Activated naive CD8-positive, alpha-beta T cell (primary cell): Measurements from ENCODE around the gene PSMA1.
"Not testable (repeated sequence)": the region's sequence is repeated elsewhere in the genome, so short reads cannot be mapped to it uniquely, and the experiment has no call there.

Source experiments
- H3K27ac Mint-ChIP-seq: one replicate; pipeline ENCODE4 v1.8.0; 2021; ENCODE audit warnings: mixed read lengths
- H3K27me3 Mint-ChIP-seq: one replicate; pipeline ENCODE4 v1.8.0; 2021; ENCODE audit warnings: mixed read lengths
- H3K36me3 Mint-ChIP-seq: one replicate; pipeline ENCODE4 v1.8.0; 2021; ENCODE audit warnings: mixed read lengths
- H3K4me1 Mint-ChIP-seq: one replicate; pipeline ENCODE4 v1.8.0; 2021; ENCODE audit warnings: low read depth, mixed read lengths
- H3K4me3 Mint-ChIP-seq: one replicate; pipeline ENCODE4 v1.8.0; 2021; ENCODE audit warnings: mild to moderate bottlenecking, mixed read lengths
- H3K9me3 Mint-ChIP-seq: one replicate; pipeline ENCODE4 v1.8.0; 2021; ENCODE audit warnings: low read depth, mixed read lengths

The PSMA1 gene

GRCh38 chr11:14519917-14520746 lies at the start of gene PSMA1:
TSS of gene PSMA1 (minus strand) at chr11:14520386. CDS start at chr11:14520299, 87 bp downstream.
- peaks cover 11% of the 10 kb centered on the region for H3K36me3 Mint-ChIP-seq
- H3K27ac Mint-ChIP-seq, result peak within 1 kb of the TSS; percentile 98
- H3K4me1 Mint-ChIP-seq, result peaks cover 29% of the 10 kb centered on the region

GRCh38 chr11:14569516-14569915 lies 49.3 kb upstream of the PSMA1 start:
- peaks cover 23% of the 10 kb centered on the region for H3K9me3 Mint-ChIP-seq
- peaks cover 64% of the 10 kb centered on the region for H3K36me3 Mint-ChIP-seq
- H3K27me3 Mint-ChIP-seq, H3K4me3 Mint-ChIP-seq: not testable (repeated sequence)
- H3K4me1 Mint-ChIP-seq, result peaks cover 65% of the 10 kb centered on the region
- H3K27ac Mint-ChIP-seq, result peak overlapping the region; percentile 34

More at GRCh38 chr11:14519917-14520746, at the start of gene PSMA1:
- Mint-ChIP-seq H3K9me3 (no peaks in the 10 kb centered on the region), H3K27me3 (no peaks in the 10 kb centered on the region), H3K4me3 (peak within 1 kb of the TSS; percentile 95)

GRCh38 chr11:14567064-14567651 lies 47.0 kb upstream of the PSMA1 start:
- no peak overlapping the region for H3K27ac Mint-ChIP-seq
- H3K27me3 Mint-ChIP-seq, result no peaks in the 10 kb centered on the region
- H3K9me3 Mint-ChIP-seq, result peaks cover 23% of the 10 kb centered on the region
- no peak overlapping the region for H3K4me3 Mint-ChIP-seq
- peaks cover 50% of the 10 kb centered on the region for H3K36me3 Mint-ChIP-seq
- H3K4me1 Mint-ChIP-seq, result peaks cover 70% of the 10 kb centered on the region

- H3K36me3 Mint-ChIP-seq, result peaks cover 46% of the 10 kb centered on the region
- H3K27ac Mint-ChIP-seq, result peak overlapping the region; percentile 23
- H3K4me1 Mint-ChIP-seq, result peaks cover 73% of the 10 kb centered on the region
- peaks cover 20% of the 10 kb centered on the region for H3K9me3 Mint-ChIP-seq
- no peak overlapping the region for H3K4me3 Mint-ChIP-seq
- H3K27me3 Mint-ChIP-seq, result no peaks in the 10 kb centered on the region
Measured at GRCh38 chr11:14566331-14567063, 46.3 kb upstream of the PSMA1 start.

- H3K9me3 Mint-ChIP-seq, result peaks cover 20% of the 10 kb centered on the region
- no peaks in the 10 kb centered on the region for H3K27me3 Mint-ChIP-seq
- peaks cover 45% of the 10 kb centered on the region for H3K36me3 Mint-ChIP-seq
- H3K4me1 Mint-ChIP-seq, result peaks cover 73% of the 10 kb centered on the region
- no peak overlapping the region for H3K4me3 Mint-ChIP-seq
- H3K27ac Mint-ChIP-seq, result peak overlapping the region; percentile 23
Measured at GRCh38 chr11:14565845-14566244, 45.7 kb upstream of the PSMA1 start.

GRCh38 chr11:14555818-14556217 lies 35.6 kb upstream of the PSMA1 start:
- Mint-ChIP-seq H3K27ac (peak overlapping the region; percentile 86), H3K9me3 (peaks cover 4% of the 10 kb centered on the region), H3K36me3 (peaks cover 24% of the 10 kb centered on the region), H3K4me1 (peaks cover 51% of the 10 kb centered on the region), H3K4me3 (peak overlapping the region; percentile 48), H3K27me3 (no peaks in the 10 kb centered on the region)

- H3K4me3 Mint-ChIP-seq, result peak overlapping the region; percentile 48
- H3K27ac Mint-ChIP-seq, result peak overlapping the region; percentile 86
- no peaks in the 10 kb centered on the region for H3K27me3 Mint-ChIP-seq
- peaks cover 49% of the 10 kb centered on the region for H3K4me1 Mint-ChIP-seq
- peaks cover 20% of the 10 kb centered on the region for H3K36me3 Mint-ChIP-seq
- peaks cover 4% of the 10 kb centered on the region for H3K9me3 Mint-ChIP-seq
Measured at GRCh38 chr11:14554959-14555358, 34.8 kb upstream of the PSMA1 start.

GRCh38 chr11:14552089-14552488 lies 31.9 kb upstream of the PSMA1 start:
- Mint-ChIP-seq H3K4me3 (no peak overlapping the region), H3K4me1 (peaks cover 41% of the 10 kb centered on the region), H3K27ac (no peak overlapping the region), H3K36me3 (peaks cover 11% of the 10 kb centered on the region), H3K9me3 (no peaks in the 10 kb centered on the region), H3K27me3 (no peaks in the 10 kb centered on the region)

- H3K27me3 Mint-ChIP-seq, result no peaks in the 10 kb centered on the region
- no peak overlapping the region for H3K4me3 Mint-ChIP-seq
- peaks cover 40% of the 10 kb centered on the region for H3K4me1 Mint-ChIP-seq
- H3K27ac Mint-ChIP-seq, result no peak overlapping the region
- H3K36me3 Mint-ChIP-seq, result peaks cover 11% of the 10 kb centered on the region
- H3K9me3 Mint-ChIP-seq, result no peaks in the 10 kb centered on the region
Measured at GRCh38 chr11:14551380-14551779, 31.2 kb upstream of the PSMA1 start.

- no peaks in the 10 kb centered on the region for H3K9me3 Mint-ChIP-seq
- peaks cover 35% of the 10 kb centered on the region for H3K4me1 Mint-ChIP-seq
- no peaks in the 10 kb centered on the region for H3K27me3 Mint-ChIP-seq
- no peak overlapping the region for H3K27ac Mint-ChIP-seq
- no peak overlapping the region for H3K4me3 Mint-ChIP-seq
- peaks cover 14% of the 10 kb centered on the region for H3K36me3 Mint-ChIP-seq
Measured at GRCh38 chr11:14549891-14550290, 29.7 kb upstream of the PSMA1 start.

GRCh38 chr11:14547440-14547839 lies 27.3 kb upstream of the PSMA1 start:
- Mint-ChIP-seq H3K9me3 (no peaks in the 10 kb centered on the region), H3K27me3 (no peaks in the 10 kb centered on the region), H3K4me3 (no peak overlapping the region), H3K4me1 (peaks cover 30% of the 10 kb centered on the region), H3K36me3 (peaks cover 13% of the 10 kb centered on the region), H3K27ac (no peak overlapping the region)

- Mint-ChIP-seq H3K4me3 (no peak overlapping the region), H3K9me3 (no peaks in the 10 kb centered on the region), H3K27me3 (no peaks in the 10 kb centered on the region), H3K4me1 (peaks cover 34% of the 10 kb centered on the region), H3K36me3 (peaks cover 14% of the 10 kb centered on the region), H3K27ac (no peak overlapping the region)
Measured at GRCh38 chr11:14546672-14547071, 26.5 kb upstream of the PSMA1 start.

GRCh38 chr11:14544611-14545010 lies 24.4 kb upstream of the PSMA1 start:
- Mint-ChIP-seq H3K36me3 (peaks cover 11% of the 10 kb centered on the region), H3K9me3 (no peaks in the 10 kb centered on the region), H3K4me3 (no peak overlapping the region), H3K4me1 (peaks cover 50% of the 10 kb centered on the region), H3K27me3 (no peaks in the 10 kb centered on the region), H3K27ac (peak overlapping the region; percentile 42)

- Mint-ChIP-seq H3K4me3 (no peak overlapping the region), H3K36me3 (peaks cover 11% of the 10 kb centered on the region), H3K27me3 (no peaks in the 10 kb centered on the region), H3K9me3 (no peaks in the 10 kb centered on the region), H3K27ac (no peak overlapping the region), H3K4me1 (peaks cover 60% of the 10 kb centered on the region)
Measured at GRCh38 chr11:14543260-14543659, 23.1 kb upstream of the PSMA1 start.

- Mint-ChIP-seq H3K27me3 (no peaks in the 10 kb centered on the region), H3K9me3 (no peaks in the 10 kb centered on the region), H3K4me1 (peaks cover 66% of the 10 kb centered on the region), H3K27ac (peak overlapping the region; percentile 22), H3K36me3 (peaks cover 9% of the 10 kb centered on the region), H3K4me3 (no peak overlapping the region)
Measured at GRCh38 chr11:14542324-14542723, 22.1 kb upstream of the PSMA1 start.
